GM10266 (cell line): Measurements from ENCODE around the gene SRCAP.

Experiments used
- DNase-seq: peaks from one replicate; pipeline ENCODE4 v3.0.0; 2012; ENCODE audit errors: extremely low spot score
- CTCF ChIP-seq: IDR thresholded peaks from 2 replicates; pipeline ENCODE4 v1.5.1; 2012; ENCODE audit warnings: mild to moderate bottlenecking, low read depth; ENCODE audit not compliant: control insufficient read depth, insufficient read depth; ENCODE audit errors: missing control alignments

Gene SRCAP

DNA sequence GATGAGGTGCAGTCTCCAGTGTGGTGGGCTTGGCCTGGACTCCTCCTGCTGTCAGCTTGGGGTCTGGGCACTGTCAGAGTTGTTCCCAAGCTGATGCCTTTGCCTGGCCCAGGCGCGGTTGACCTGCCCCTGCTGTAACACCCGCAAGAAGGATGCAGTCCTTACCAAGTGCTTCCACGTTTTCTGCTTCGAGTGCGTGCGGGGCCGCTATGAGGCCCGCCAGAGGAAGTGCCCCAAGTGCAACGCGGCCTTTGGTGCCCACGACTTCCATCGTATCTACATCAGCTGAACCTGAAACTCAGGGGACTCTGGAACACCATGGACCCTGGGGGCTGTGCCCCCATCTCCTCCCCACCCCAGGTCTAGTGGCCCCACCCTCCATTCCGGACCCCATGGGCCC lies 74.9 kb downstream of the SRCAP start:
- DNase-seq, result no peak
- TF ChIP-seq CTCF, result no peak

- TF ChIP-seq CTCF, result no peak
- DNase-seq, result no peak
Measured at GRCh38 chr16:30774367-30775130, 75.6 kb downstream of the SRCAP start.

- no peak for TF ChIP-seq CTCF
- DNase-seq, result no peak
Measured at GRCh38 chr16:30775131-30775391, 76.1 kb downstream of the SRCAP start.

DNA sequence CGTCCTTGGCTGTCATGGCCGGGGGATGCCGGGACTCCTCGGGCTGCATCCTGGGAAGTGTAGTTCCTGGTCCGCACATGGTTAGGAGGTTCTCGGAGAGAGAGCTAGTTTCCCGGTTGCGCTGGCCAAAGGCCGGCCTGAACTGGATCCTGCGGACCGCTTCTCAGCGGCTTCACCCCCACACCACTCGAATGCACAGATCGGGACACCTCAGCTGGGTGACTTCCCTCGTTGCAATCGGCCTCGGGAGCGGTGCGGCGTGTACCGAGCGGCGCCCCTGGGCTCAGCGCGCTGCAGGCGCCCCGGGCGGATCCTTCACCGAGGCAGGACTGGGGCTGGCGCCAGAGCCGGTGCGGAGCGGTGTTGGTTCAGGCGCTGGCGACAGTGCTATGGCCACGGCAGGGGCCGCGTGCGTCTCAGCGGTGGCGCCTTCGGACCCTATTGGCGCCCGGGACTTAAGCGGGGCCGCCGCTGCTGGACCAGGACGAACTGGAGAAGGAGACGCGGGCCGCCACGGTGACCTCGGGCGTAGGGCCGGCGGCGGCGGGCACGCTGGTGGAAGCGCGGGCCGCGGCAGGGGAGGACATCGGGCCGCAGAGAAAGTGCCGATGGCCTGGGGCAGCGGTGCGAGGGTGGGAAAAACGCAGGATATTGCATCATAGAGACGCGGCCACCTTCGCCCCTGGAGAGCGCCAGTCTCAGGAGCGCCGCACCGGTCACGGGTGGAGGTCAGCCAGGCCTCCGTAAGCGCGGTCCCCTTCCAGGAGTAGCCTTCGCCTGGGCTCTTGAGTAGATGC lies 76.6 kb downstream of the SRCAP start:
- TF ChIP-seq CTCF, result no peak
- peak; percentile 87 for DNase-seq

GRCh38 chr16:30777591-30778297 lies 78.8 kb downstream of the SRCAP start:
- no peak for TF ChIP-seq CTCF
- DNase-seq, result no peak

DNA sequence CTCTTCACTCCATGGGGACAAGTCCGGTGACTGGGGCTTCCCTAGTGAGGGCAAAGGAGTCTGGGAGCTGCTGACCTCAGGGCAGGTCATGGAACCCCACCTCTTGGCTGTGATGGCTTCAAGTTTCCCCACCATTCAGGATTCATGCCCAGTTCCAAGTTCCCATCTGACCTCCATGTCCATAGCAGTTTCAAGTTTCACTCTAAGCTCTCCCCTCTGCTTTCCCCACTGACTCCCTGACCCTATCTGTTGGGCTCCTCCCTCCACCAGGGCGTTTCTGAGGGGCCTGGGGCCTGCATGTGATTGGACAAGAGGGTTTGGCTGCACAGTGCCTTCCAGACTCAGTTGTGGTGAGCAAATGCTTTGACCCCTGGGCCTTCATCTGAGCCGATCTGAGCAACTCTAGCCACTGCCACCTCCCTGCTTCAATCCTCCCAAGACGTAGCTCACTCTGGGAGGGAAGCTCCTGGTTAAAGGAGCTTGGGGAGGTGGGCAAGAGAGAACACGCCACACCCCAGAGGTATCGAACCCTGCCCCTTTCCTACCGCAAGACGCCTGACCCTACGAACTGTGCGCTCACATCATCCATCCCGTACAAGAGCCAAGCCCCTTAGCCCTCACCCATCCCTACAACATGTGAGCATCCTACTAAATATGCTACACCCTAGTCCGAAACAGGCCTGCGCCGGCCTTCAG lies 79.7 kb downstream of the SRCAP start:
- no peak for DNase-seq
- no peak for TF ChIP-seq CTCF
